Bronchial epithelial cell (primary cell): ENCODE results near the gene SHF. TPM values are rescaled to one million over a fixed set of nuclear protein-coding genes. Genes with fewer than 3 reads are reported as not detected.

ENCODE experiments used
- DNase-seq: peaks from one replicate; pipeline ENCODE4 v3.0.0-alpha.2; 2010; ENCODE audit warnings: low read depth
- FAIRE-seq: peaks from 2 replicates; lab custom pipeline; 2011; peaks lifted over from hg19 to GRCh38; lab: Jason Lieb, UNC
- H3K27me3 ChIP-seq: 2 replicates; pipeline ENCODE4 v1.5.1; 2011; ENCODE audit warnings: low read length; ENCODE audit not compliant: control insufficient read depth, insufficient read depth
- H3K36me3 ChIP-seq: 2 replicates; pipeline ENCODE4 v1.5.1; 2011; ENCODE audit warnings: low read length; ENCODE audit not compliant: control insufficient read depth, insufficient read depth
- H3K4me3 ChIP-seq: 2 replicates; pipeline ENCODE4 v1.5.1; 2011; ENCODE audit warnings: mild to moderate bottlenecking, low read depth, low read length, control low read depth
- total RNA-seq: library from RNA; depleted of rRNA; stranded (reverse); fragments of >200 nt; gene quantifications from 2 replicates; pipeline ENCODE4 v1.2.1, GENCODE V29; 2014
- TF ChIP-seq, protein P1 (sequence below): IDR thresholded peaks from 2 replicates; pipeline ENCODE4 v1.5.1; 2011; ENCODE audit warnings: mild to moderate bottlenecking, moderate library complexity, low read length, control low read depth, inconsistent platforms; ENCODE audit not compliant: insufficient read depth, severe bottlenecking

Gene SHF
- total RNA-seq, 1 donor from 2014 or later, result 0.79 TPM

DNA sequence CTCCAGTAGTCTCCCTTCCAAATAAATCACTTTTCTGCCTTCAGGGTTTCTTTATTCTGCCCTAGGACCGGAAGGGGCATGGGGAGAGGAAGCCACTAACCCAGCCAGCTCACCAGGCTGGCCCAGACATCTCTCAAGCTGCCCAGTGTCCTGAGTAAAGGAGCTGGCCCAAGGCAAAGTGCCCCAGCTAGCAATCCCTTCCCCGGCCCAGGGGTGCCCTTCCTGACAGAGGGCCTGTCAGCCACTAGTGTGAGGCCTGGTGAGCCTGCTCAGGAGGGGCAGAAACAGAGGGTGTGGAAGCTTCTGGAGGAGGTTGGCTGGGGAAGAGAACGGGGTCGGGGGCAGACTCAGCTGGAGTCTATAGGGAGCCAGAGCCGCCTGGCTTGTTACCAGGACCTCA is 22.2 kb downstream of the SHF start:
- no peak for FAIRE-seq
- TF ChIP-seq, protein P1, sequence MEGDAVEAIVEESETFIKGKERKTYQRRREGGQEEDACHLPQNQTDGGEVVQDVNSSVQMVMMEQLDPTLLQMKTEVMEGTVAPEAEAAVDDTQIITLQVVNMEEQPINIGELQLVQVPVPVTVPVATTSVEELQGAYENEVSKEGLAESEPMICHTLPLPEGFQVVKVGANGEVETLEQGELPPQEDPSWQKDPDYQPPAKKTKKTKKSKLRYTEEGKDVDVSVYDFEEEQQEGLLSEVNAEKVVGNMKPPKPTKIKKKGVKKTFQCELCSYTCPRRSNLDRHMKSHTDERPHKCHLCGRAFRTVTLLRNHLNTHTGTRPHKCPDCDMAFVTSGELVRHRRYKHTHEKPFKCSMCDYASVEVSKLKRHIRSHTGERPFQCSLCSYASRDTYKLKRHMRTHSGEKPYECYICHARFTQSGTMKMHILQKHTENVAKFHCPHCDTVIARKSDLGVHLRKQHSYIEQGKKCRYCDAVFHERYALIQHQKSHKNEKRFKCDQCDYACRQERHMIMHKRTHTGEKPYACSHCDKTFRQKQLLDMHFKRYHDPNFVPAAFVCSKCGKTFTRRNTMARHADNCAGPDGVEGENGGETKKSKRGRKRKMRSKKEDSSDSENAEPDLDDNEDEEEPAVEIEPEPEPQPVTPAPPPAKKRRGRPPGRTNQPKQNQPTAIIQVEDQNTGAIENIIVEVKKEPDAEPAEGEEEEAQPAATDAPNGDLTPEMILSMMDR, result no peak

DNA sequence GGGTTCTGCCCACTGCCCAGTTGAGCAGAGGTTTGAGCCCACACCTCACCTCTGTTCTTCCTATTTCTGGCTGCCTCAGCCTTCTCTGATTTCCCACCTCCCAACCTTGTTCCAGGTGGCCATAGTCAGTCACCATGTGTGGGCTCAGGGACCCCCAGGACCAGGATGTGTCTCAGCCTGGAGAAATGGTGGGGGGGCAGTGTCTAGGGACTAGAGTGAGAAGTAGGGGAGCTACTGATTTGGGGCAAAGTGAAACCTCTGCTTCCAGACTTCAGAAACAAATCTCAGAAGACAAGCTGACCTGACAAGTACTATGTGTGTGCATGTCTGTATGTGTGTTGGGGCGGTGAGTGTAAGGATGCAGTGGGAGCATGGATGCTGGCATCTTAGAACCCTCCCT is 22.9 kb downstream of the SHF start:
- Histone ChIP-seq H3K4me3 (no peak overlapping the region), H3K36me3 (peaks cover 7% of the 10 kb centered on the region), H3K27me3 (no peaks in the 10 kb centered on the region)
- no peak for DNase-seq
- TF ChIP-seq, protein P1, result no peak
- no peak for FAIRE-seq

More for the DNA sequence above, 22.2 kb downstream of the SHF start:
- no peak for DNase-seq
- Histone ChIP-seq H3K27me3 (no peaks in the 10 kb centered on the region), H3K36me3 (peaks cover 7% of the 10 kb centered on the region), H3K4me3 (no peak overlapping the region)

DNA sequence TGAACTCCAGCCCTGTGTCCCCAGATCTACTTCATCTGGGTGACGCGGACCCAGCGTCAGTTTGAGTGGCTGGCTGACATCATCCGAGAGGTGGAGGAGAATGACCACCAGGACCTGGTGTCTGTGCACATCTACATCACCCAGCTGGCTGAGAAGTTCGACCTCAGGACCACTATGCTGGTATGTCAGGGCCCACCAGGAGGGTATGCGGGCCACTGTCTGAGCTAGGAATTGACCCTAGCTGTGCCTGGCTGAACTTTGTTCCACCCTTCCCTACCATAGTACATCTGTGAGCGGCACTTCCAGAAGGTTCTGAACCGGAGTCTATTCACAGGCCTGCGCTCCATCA is 24.3 kb downstream of the SHF start:
- DNase-seq (no peak), FAIRE-seq (no peak)
- no peaks in the 10 kb centered on the region for H3K27me3 ChIP-seq
- TF ChIP-seq, protein P1, result no peak
- peaks cover 9% of the 10 kb centered on the region for H3K36me3 ChIP-seq
- H3K4me3 ChIP-seq, result no peak overlapping the region

DNA sequence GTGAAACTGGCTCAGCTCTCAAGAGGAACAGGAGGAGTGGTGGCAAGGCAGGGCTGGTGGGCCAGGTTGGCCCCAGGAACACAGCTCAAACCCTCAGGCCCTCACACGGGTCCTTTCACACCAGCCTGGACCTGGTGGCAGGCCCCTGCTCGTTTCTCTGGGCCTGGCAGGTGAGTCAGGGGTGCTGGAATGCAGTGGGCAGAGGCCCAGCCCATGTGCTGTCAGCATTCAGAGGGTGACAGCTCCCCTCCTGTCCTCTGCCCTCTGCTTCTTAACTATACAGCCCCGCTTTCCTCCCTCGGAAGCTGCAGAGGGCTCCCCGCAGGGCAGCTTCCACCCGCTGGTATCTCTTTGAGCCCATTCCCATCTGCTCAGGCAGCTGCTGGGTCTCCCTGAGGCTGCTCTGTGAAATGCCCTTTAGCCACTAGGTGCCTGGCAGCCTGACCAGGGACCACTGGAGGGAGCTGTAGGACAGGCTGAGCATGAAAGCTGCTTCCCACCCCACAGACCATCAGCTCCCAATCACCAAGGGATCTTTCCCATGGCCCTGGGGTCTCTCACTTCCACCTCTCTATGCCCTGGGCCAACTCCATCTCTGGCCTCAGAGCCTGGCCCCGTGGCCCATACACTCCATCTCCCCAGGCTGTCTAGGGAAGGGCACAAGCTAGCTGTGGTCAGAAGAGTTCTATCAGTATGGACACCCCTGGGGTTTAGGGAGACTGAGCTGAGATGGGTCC is 24.8 kb downstream of the SHF start:
- Histone ChIP-seq H3K36me3 (peaks cover 9% of the 10 kb centered on the region), H3K27me3 (no peaks in the 10 kb centered on the region), H3K4me3 (no peak overlapping the region)
- DNase-seq (peak; percentile 94), FAIRE-seq (peak; percentile 92)
- TF ChIP-seq, protein P1, result peak; percentile 97

DNA sequence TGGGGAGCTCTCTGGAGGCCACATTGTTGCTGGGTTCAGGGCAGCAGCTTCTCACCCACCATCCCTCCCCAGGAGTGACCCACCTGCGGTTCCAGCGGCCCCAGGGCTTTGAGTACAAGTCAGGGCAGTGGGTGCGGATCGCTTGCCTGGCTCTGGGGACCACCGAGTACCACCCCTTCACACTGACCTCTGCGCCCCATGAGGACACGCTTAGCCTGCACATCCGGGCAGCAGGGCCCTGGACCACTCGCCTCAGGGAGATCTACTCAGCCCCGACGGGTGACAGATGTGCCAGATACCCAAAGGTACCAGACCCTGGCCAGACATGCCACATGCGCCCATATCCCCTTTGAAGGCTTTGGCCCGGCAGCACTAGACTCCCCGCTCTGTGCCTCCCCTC is 26.1 kb downstream of the SHF start:
- Histone ChIP-seq H3K36me3 (peaks cover 11% of the 10 kb centered on the region), H3K4me3 (no peak overlapping the region), H3K27me3 (no peaks in the 10 kb centered on the region)
- FAIRE-seq (no peak), DNase-seq (no peak)
- TF ChIP-seq, protein P1, result no peak

DNA sequence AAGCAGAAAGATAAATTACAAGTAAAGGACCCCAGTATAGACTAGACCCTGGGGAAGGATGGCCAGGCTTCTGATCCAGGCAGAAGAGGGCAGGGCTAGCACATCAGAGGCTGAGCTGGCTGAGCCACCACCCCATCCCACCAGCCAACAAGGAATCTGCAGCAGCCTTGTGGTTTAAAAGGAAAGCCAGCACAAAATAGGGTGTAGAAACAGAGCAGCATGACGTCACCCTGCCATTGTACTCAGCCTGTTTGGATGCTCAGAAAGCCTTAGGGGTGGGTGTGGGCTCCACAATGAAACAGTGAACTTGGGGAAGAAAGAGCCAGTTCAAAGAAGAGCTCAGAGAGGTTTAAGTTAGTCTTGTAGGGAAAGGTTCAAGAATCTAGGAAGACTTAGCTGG is 29.8 kb downstream of the SHF start:
- DNase-seq (peak; percentile 93), FAIRE-seq (peak; percentile 73)
- Histone ChIP-seq H3K27me3 (no peaks in the 10 kb centered on the region), H3K4me3 (no peak overlapping the region), H3K36me3 (peaks cover 16% of the 10 kb centered on the region)
- TF ChIP-seq, protein P1, result no peak
